ENCODE results near the gene CCL24. TPM values are rescaled to one million over a fixed set of nuclear protein-coding genes. Genes with fewer than 3 reads are reported as not detected.

The CCL24 gene
- total RNA-seq, 4 donors from 2014 or later, result 2.5 to 10.8 TPM; not detected in 2

GRCh38 chr7:75809396-75809795 lies 4.2 kb downstream of the CCL24 start:
- ATAC-seq (ENCODE audit: low FRiP score) (no peak), DNase-seq (ENCODE audit: low spot score) (no peak)
- no peak for TF ChIP-seq CTCF (IDR thresholded peaks at IDR 0.05)

DNA sequence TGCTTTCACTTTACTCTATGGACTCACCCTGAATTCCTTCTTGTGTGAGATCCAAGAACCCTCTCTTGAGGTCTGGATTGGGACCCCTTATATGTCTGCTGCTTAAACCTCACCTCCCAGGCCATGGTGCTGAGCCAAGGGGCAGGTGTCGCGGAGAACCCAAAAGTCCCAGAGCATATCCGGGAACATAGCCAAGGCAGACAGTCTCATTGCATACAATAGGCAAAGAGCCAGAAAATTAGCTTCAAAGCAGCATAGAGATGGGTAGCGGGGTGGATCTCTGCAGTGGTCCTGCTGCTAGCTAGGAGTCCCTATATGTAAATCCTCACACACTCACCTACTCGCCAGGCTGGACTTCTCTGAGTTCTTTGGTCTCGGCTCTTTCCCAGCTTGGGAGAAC lies 5.5 kb downstream of the CCL24 start:
- TF ChIP-seq CTCF (IDR thresholded peaks at IDR 0.05), result no peak
- no peak for DNase-seq (ENCODE audit: low spot score)
- ATAC-seq (ENCODE audit: low FRiP score), result no peak

DNA sequence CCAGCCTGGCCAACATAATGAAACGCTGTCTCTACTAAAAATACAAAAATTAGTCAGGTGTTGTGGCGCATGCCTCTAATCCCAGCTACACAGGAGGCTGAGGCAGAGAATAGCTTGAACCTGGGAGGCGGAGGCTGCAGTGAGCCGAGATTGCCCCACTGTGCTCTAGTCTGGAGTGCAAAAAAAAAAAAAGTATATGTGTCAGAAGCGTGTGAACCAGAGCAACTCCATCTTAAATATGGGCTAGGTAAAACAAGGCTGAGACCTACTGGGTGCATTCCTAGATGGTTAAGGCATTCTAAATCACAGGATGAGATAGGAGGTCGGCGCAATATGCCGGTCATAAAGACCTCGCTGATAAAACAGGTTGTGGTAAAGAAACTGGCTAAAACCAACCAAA lies 6.2 kb downstream of the CCL24 start:
- DNase-seq (ENCODE audit: low spot score) (no peak), ATAC-seq (ENCODE audit: low FRiP score) (no peak)

GRCh38 chr7:75806560-75807307 lies 6.9 kb downstream of the CCL24 start:
- no peak for DNase-seq (ENCODE audit: low spot score)
- no peak for TF ChIP-seq CTCF (IDR thresholded peaks at IDR 0.05)
- ATAC-seq (ENCODE audit: low FRiP score), result no peak

More for the DNA sequence above, 6.2 kb downstream of the CCL24 start:
- TF ChIP-seq CTCF (IDR thresholded peaks at IDR 0.05), result no peak

DNA sequence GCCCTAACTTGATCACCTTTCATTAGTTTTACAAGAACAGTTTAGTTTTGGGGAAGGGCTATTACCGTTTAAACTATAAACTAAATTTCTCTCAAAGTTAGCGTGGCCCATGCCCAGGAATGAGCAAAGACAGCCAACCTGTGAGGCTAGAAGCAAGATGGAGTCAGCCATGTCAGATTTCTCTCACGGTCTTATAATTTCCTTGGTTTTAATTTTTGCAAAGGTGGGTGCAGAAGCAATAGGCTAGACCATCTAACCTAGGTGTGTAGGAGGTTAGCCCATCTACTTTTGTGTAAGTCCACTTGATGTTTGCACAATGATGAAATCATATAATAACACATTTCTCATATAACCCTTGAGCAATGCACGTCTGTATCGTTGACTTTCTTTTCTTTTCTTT lies 8.9 kb downstream of the CCL24 start:
- DNase-seq (ENCODE audit: low spot score) (no peak), ATAC-seq (ENCODE audit: low FRiP score) (no peak)
- TF ChIP-seq CTCF (IDR thresholded peaks at IDR 0.05), result no peak

DNA sequence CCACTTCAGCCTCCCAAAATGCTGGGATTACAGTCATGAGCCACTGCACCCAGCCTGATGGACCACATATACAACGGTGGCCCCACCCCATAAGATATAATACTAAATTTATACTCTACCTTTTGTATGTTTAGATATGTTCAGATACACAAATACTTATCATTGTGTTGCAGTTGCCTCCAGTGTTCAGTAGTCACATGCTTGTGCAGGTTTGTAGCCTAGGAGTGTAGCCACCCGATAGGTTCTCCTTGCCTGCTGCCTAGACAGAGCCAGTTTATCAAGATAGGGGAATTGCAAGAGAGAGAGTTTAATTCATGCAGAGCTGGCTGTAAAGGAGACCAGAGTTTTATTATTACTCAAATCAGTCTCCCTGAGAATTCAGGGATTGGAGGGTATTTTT lies 9.6 kb downstream of the CCL24 start:
- TF ChIP-seq CTCF (IDR thresholded peaks at IDR 0.05), result no peak
- ATAC-seq (ENCODE audit: low FRiP score) (no peak), DNase-seq (ENCODE audit: low spot score) (no peak)

DNA sequence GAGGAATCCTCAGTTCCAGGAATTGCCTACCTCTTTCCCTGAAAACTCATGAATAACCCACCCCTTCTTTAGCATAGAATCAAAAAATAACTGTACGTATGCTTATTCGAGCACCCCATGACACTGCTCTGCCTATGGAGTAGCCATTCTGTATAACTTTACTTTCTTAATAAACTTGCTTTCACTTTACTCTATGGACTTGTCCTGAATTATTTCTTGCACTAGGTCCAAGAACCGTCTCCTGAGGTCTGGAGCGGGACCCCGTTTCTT lies 11.1 kb downstream of the CCL24 start:
- ATAC-seq (ENCODE audit: low FRiP score) (no peak), DNase-seq (ENCODE audit: low spot score) (no peak)
- TF ChIP-seq CTCF (IDR thresholded peaks at IDR 0.05), result no peak

Data from omental fat pad (tissue), 4 donors.